Tibial nerve (tissue), 4 donors: Measurements from ENCODE around the gene SRD5A3. TPM values are rescaled to one million over a fixed set of nuclear protein-coding genes. Genes with fewer than 3 reads are reported as not detected.

Experiments
- DNase-seq, 2 donors: peaks; one replicate each; pipeline ENCODE4 v3.0.0-alpha.2; 2019; ENCODE audit warnings: low spot score in 2 of 2
- H3K27ac ChIP-seq, 4 donors: fragments of 200-600 bp; sonication (generic) in 3 of 4; one replicate each; pipeline ENCODE4 v1.5.1; 2017 to 2019; ENCODE audit warnings: mild to moderate bottlenecking in 1 of 4
- H3K27me3 ChIP-seq, 2 donors: fragments of 200-600 bp; sonication (generic) in 1 of 2; one replicate each; pipeline versions ENCODE4 v1.5.1 to v1.6.0; 2017 to 2019
- H3K36me3 ChIP-seq, 3 donors: fragments of 200-600 bp; sonication (generic); one replicate each; pipeline ENCODE4 v1.5.1; 2018 to 2019
- H3K4me1 ChIP-seq, 4 donors: fragments of 200-600 bp; sonication (generic) in 3 of 4; one replicate each; pipeline ENCODE4 v1.5.1; 2017 to 2019
- H3K4me3 ChIP-seq, 4 donors: fragments of 200-600 bp; sonication (generic) in 3 of 4; one replicate each; pipeline ENCODE4 v1.5.1; 2017 to 2019; ENCODE audit warnings: mild to moderate bottlenecking in 1 of 4, moderate library complexity in 1 of 4
- H3K9me3 ChIP-seq, 4 donors: fragments of 200-600 bp; sonication (generic) in 3 of 4; one replicate each; pipeline ENCODE4 v1.5.1; 2017 to 2019
- EP300 ChIP-seq, 2 donors: sonication (generic); formaldehyde crosslinking; IDR thresholded peaks; one replicate each; pipeline ENCODE4 v1.6.1; 2017; ENCODE audit warnings: antibody characterized with exemption in 2 of 2, mild to moderate bottlenecking in 1 of 2
- POLR2A ChIP-seq, 2 donors: fragments of 450-650 bp; IDR thresholded peaks; one replicate each; pipeline ENCODE4 v1.6.1; 2017; ENCODE audit warnings: antibody characterized with exemption in 2 of 2, mild to moderate bottlenecking in 2 of 2, moderate library complexity in 2 of 2
- WGBS, 2 donors: methylation state at CpG; one replicate each; pipeline ENCODE4 v1.1.5; 2018; 5-methylcytosine and 5-hydroxymethylcytosine counted together
- total RNA-seq, 4 donors: library from RNA; depleted of rRNA; stranded (reverse); fragments of >200 nt; gene quantifications; one replicate each; pipeline ENCODE4 v1.1.0, GENCODE V29; 2016
- TF ChIP-seq, protein P1 (sequence below), 5 experiments: fragments of 200-600 bp in 3 of 5; fragments of 450-650 bp in 2 of 5; sonication (generic) in 3 of 5; IDR thresholded peaks; one replicate each; pipeline ENCODE4 v1.5.1; 2016 to 2019; ENCODE audit warnings: antibody characterized with exemption in 5 of 5, mild to moderate bottlenecking in 3 of 5, moderate library complexity in 2 of 5

SRD5A3 gene
- total RNA-seq, 4 donors from 2014 or later: 9.0 to 16.1 (median 12.2) TPM

DNA sequence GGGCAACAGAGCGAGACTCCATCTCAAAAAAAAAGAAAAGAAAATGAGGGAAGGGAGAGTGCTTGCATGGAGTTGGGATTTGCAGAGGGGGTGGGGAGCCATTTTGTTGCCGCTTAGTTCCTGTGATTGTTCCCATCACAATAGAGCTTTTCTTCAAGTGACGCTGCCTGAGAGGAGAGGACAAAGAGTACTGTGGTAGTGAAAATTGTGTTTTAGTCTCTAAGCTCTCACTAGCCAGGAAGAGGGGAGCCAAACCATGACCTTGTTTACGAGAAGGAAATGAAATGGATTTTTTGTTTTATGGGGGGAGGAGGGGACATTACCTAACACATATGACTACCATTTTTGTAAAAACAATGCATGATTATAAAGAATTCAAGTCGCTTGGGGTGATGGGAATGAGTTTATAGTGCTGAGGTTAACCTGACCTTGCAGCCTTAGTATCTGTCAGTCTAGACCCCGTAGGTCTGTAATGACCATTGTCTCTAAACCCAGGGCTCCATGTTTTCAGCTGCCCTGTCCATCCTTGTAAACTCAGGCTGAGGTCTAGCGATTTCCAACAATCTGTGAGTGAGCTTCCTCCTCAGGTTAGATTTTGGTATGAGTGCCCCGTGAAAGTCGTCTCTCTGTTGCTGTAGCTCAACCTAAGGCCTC is 18.8 kb downstream of the SRD5A3 start:
- H3K9me3 ChIP-seq: no peaks in the 10 kb centered on the region
- TF ChIP-seq, protein P1, sequence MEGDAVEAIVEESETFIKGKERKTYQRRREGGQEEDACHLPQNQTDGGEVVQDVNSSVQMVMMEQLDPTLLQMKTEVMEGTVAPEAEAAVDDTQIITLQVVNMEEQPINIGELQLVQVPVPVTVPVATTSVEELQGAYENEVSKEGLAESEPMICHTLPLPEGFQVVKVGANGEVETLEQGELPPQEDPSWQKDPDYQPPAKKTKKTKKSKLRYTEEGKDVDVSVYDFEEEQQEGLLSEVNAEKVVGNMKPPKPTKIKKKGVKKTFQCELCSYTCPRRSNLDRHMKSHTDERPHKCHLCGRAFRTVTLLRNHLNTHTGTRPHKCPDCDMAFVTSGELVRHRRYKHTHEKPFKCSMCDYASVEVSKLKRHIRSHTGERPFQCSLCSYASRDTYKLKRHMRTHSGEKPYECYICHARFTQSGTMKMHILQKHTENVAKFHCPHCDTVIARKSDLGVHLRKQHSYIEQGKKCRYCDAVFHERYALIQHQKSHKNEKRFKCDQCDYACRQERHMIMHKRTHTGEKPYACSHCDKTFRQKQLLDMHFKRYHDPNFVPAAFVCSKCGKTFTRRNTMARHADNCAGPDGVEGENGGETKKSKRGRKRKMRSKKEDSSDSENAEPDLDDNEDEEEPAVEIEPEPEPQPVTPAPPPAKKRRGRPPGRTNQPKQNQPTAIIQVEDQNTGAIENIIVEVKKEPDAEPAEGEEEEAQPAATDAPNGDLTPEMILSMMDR (IDR thresholded peaks at IDR 0.05): no peak
- TF ChIP-seq EP300 (IDR thresholded peaks at IDR 0.05): peak; percentile 15 to 33
- no peaks in the 10 kb centered on the region for H3K27me3 ChIP-seq
- H3K27ac ChIP-seq: peak overlapping the region in 3 of 4 donors; percentile 41 to 75 (median 62)
- no peak for DNase-seq
- 70 to 74% methylated on average over 9 of the region's 9 CpGs for WGBS, 2 donors
- no peak overlapping the region for H3K4me3 ChIP-seq
- H3K36me3 ChIP-seq: peaks cover 0 to 42% (median 0%) of the 10 kb centered on the region in 3 donors
- peaks cover 0 to 12% (median 0%) of the 10 kb centered on the region in 4 donors for H3K4me1 ChIP-seq

DNA sequence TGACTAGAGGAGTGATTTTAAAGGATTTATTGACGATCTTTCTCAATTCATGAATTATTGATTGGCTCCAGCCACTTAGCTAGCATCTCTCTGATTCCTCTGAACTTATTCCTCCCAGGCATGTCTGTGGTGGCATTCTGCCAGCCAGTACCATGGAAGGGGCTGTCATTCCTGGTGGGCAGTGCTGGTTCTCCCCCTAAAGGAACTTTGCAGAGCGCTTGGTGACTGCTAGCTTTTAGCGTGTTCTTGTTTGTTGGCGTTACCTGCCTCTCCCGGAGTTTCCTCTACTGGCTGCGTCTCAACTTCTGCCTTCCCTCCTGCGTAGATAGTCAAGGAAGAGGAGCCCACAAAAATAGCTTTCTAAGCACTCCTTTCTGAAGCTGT is 19.3 kb downstream of the SRD5A3 start:
- Histone ChIP-seq H3K4me1 (peaks cover 0 to 12% (median 0%) of the 10 kb centered on the region in 4 donors), H3K4me3 (no peak overlapping the region), H3K9me3 (no peaks in the 10 kb centered on the region), H3K36me3 (peaks cover 0 to 38% (median 0%) of the 10 kb centered on the region in 3 donors), H3K27me3 (no peaks in the 10 kb centered on the region), H3K27ac (peak overlapping the region in 3 of 4 donors; percentile 29 to 75 (median 41))
- 96 to 97% methylated on average over 7 of the region's 7 CpGs for WGBS, 2 donors
- DNase-seq: no peak
- TF ChIP-seq EP300 (IDR thresholded peaks at IDR 0.05): no peak
- TF ChIP-seq, protein P1 (IDR thresholded peaks at IDR 0.05): no peak
- TF ChIP-seq POLR2A (IDR thresholded peaks at IDR 0.05): no peak

DNA sequence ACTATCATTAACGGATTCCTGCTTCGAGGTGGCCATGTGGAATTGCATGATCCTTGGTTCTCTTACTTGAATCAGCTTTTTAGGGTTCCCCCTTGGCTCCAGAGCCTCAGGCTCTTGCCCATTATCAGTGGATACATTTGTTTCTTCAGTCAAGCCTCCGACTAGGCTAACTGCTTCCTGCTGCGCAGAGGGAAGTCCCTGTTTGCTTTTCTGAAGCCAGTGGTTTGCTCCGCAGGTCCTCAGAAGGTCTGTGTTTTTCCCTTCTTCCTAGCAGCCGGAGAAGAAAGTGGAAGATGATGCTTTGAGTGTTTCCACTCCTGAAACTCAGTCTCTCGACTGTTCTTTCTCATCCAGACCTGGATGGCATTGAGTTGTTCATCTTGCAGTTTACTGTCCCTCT is 20.6 kb downstream of the SRD5A3 start:
- TF ChIP-seq EP300 (IDR thresholded peaks at IDR 0.05): no peak
- TF ChIP-seq, protein P1 (IDR thresholded peaks at IDR 0.05): no peak
- Histone ChIP-seq H3K27ac (peak overlapping the region in 1 of 4 donors; percentile 75), H3K27me3 (no peaks in the 10 kb centered on the region), H3K36me3 (peaks cover 0 to 41% (median 0%) of the 10 kb centered on the region in 3 donors), H3K4me1 (peaks cover 0 to 12% (median 0%) of the 10 kb centered on the region in 4 donors), H3K4me3 (no peak overlapping the region), H3K9me3 (no peaks in the 10 kb centered on the region)
- WGBS, 2 donors: 85 to 91% methylated on average over 7 of the region's 7 CpGs
- no peak for DNase-seq

DNA sequence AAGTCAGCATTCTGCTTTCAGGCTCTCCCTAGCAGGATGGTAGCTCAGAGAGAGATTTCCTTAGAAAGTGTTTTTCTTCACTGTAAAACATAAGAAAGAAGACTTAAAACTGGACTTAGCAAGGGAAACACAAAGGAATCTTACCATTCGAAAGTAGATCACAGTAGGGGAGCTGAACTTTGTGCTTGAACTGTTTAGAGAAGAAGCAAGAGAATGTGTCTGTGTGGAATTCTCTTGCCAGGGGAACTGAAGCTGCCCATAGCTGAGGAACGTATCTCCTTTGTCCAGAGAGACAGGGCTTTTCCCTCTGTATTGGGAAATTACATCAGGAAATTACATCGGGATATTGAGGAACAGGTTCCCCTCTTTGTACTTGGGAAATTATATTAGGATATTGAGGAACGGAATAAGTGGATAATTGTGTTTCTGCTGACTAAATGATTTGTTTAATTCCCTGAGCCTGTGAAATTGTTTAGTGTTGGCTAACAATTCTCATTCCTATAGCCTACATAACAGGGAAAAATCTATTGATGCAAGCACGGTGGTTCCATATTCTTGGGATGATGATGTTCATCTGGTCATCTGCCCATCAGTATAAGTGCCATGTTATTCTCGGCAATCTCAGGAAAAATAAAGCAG is 21.2 kb downstream of the SRD5A3 start:
- peaks cover 0 to 42% (median 0%) of the 10 kb centered on the region in 3 donors for H3K36me3 ChIP-seq
- no peak for DNase-seq
- H3K27me3 ChIP-seq: no peaks in the 10 kb centered on the region
- WGBS, 2 donors: 81 to 83% methylated on average over 6 of the region's 6 CpGs
- H3K4me1 ChIP-seq: peaks cover 0 to 12% (median 0%) of the 10 kb centered on the region in 4 donors
- no peaks in the 10 kb centered on the region for H3K9me3 ChIP-seq
- H3K27ac ChIP-seq: peak overlapping the region in 1 of 4 donors; percentile 75
- H3K4me3 ChIP-seq: no peak overlapping the region
- TF ChIP-seq EP300 (IDR thresholded peaks at IDR 0.05): no peak
- TF ChIP-seq POLR2A (IDR thresholded peaks at IDR 0.05): no peak
- TF ChIP-seq, protein P1 (IDR thresholded peaks at IDR 0.05): no peak

DNA sequence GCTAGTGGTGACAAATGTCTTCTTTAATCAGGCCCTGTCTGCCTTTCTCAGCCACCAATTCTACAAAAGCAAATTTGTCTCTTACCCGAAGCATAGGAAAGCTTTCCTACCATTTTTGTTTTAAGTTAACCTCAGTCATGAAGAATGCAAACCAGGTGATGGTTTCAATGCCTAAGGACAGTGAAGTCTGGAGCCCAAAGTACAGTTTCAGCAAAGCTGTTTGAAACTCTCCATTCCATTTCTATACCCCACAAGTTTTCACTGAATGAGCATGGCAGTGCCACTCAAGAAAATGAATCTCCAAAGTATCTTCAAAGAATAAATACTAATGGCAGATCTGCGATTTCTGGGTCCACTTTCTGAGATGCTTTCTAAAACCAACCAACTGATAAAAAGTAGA is 23.9 kb downstream of the SRD5A3 start:
- WGBS, 2 donors: 98% methylated on average over 2 of the region's 2 CpGs
- H3K4me1 ChIP-seq: peaks cover 0 to under 1% (median 0%) of the 10 kb centered on the region in 4 donors

More for the DNA sequence above, 23.9 kb downstream of the SRD5A3 start:
- no peak for TF ChIP-seq POLR2A (IDR thresholded peaks at IDR 0.05)
- TF ChIP-seq, protein P1 (IDR thresholded peaks at IDR 0.05): no peak
- no peak for TF ChIP-seq EP300 (IDR thresholded peaks at IDR 0.05)
- no peaks in the 10 kb centered on the region for H3K27me3 ChIP-seq
- no peaks in the 10 kb centered on the region for H3K9me3 ChIP-seq
- no peak for DNase-seq
- H3K4me3 ChIP-seq: no peak overlapping the region
- no peak overlapping the region for H3K27ac ChIP-seq
- peaks cover 0 to 41% (median 0%) of the 10 kb centered on the region in 3 donors for H3K36me3 ChIP-seq
